ENCODE data around the gene LDHAL6A.

Gene LDHAL6A

DNA sequence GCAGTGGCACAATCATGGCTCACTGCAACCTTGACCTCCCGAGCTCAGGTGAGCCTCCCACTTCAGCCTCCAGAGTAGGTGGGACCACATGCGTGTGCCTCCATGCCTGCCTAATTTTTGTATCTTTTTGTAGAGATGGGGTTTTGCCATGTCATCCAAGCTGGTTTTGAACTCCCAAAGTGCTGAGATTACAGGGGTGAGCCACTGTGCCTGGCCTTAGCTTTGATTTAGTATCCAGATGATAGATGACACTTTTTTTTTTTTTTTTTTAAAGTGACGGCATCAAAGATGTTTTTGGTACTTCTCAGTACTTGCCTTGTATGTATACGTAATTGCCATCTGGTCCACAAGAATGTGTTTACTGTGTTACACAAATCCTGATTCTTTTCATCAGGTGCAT lies 23.4 kb downstream of the LDHAL6A start:
- TF ChIP-seq TCF12 (IDR thresholded peaks at IDR 0.05; ENCODE audit: low read depth) (no peak), NFIC (IDR thresholded peaks at IDR 0.05) (no peak), TAF1 (IDR thresholded peaks at IDR 0.05; ENCODE audit: low read depth) (no peak), CREB1 (IDR thresholded peaks at IDR 0.05; ENCODE audit: low read depth) (no peak), ZBTB7A (IDR thresholded peaks at IDR 0.05; ENCODE audit: low read depth) (no peak), YY1 (IDR thresholded peaks at IDR 0.05; ENCODE audit: low read depth) (no peak), TEAD4 (IDR thresholded peaks at IDR 0.05) (no peak), EP300 (IDR thresholded peaks at IDR 0.05; ENCODE audit: borderline replicate concordance) (no peak), FOXM1 (IDR thresholded peaks at IDR 0.05; ENCODE audit: borderline replicate concordance, low read depth) (no peak)
- TF ChIP-seq, protein P1, sequence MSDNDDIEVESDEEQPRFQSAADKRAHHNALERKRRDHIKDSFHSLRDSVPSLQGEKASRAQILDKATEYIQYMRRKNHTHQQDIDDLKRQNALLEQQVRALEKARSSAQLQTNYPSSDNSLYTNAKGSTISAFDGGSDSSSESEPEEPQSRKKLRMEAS (IDR thresholded peaks at IDR 0.05) = no peak
- TF ChIP-seq, protein P2, sequence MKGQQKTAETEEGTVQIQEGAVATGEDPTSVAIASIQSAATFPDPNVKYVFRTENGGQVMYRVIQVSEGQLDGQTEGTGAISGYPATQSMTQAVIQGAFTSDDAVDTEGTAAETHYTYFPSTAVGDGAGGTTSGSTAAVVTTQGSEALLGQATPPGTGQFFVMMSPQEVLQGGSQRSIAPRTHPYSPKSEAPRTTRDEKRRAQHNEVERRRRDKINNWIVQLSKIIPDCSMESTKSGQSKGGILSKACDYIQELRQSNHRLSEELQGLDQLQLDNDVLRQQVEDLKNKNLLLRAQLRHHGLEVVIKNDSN (IDR thresholded peaks at IDR 0.05) = no peak

DNA sequence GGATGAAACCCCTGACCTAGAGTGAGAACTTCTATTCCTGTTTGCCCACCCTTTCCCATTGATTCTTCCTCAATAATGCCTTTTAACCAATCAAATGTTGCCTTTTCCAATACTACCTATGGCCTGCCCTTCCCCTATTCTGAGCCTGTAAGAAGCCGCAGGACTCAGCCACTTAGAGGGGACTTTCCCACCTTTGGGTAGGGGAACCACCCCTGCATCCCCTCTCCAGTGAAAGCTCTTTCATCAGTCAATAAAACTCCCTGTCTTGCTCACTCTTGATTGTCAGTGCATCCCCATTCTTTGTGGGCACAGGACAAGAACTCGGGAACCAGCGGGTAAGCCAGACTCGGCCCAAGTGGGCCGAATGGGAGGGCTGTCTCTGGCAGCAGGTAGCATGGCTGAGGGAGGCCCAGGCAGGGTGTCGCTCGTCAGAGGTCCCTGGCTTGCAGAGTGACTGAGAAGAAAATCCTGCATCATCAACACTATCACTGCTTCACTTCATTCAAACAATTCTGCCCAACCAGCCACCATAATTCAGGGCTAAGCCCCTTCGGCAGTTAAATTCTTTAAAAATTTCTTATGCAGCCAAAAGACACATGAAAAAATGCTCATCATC lies 30.4 kb downstream of the LDHAL6A start:
- TF ChIP-seq, protein P3, sequence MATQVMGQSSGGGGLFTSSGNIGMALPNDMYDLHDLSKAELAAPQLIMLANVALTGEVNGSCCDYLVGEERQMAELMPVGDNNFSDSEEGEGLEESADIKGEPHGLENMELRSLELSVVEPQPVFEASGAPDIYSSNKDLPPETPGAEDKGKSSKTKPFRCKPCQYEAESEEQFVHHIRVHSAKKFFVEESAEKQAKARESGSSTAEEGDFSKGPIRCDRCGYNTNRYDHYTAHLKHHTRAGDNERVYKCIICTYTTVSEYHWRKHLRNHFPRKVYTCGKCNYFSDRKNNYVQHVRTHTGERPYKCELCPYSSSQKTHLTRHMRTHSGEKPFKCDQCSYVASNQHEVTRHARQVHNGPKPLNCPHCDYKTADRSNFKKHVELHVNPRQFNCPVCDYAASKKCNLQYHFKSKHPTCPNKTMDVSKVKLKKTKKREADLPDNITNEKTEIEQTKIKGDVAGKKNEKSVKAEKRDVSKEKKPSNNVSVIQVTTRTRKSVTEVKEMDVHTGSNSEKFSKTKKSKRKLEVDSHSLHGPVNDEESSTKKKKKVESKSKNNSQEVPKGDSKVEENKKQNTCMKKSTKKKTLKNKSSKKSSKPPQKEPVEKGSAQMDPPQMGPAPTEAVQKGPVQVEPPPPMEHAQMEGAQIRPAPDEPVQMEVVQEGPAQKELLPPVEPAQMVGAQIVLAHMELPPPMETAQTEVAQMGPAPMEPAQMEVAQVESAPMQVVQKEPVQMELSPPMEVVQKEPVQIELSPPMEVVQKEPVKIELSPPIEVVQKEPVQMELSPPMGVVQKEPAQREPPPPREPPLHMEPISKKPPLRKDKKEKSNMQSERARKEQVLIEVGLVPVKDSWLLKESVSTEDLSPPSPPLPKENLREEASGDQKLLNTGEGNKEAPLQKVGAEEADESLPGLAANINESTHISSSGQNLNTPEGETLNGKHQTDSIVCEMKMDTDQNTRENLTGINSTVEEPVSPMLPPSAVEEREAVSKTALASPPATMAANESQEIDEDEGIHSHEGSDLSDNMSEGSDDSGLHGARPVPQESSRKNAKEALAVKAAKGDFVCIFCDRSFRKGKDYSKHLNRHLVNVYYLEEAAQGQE (IDR thresholded peaks at IDR 0.05; ENCODE audit: low read depth) = no peak
- TF ChIP-seq, protein P2 (IDR thresholded peaks at IDR 0.05) = no peak
- TF ChIP-seq, protein P1 (IDR thresholded peaks at IDR 0.05) = no peak
- no peak for TF ChIP-seq EP300 (IDR thresholded peaks at IDR 0.05; ENCODE audit: borderline replicate concordance)
- no peak for TF ChIP-seq YY1 (IDR thresholded peaks at IDR 0.05; ENCODE audit: low read depth)
- TF ChIP-seq TAF1 (IDR thresholded peaks at IDR 0.05; ENCODE audit: low read depth) = no peak

DNA sequence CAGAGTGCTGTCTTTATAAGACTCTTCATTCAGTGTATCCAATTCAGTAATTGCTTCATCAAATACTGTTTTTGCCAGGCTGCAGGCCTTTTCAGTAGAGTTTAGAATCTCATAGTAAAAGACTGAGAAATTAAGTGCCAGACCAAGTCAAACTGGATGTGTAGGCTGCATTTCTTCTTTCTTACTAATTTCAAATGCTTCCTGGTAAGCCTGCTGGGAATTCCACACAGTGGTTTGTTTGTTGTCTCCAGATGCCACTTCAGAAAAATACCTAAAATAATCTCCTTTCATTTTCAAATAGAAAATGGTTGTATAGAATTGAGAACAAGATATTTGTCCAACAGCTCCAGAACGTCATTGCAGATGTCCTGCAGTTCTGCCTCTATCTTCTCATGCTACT lies 34.7 kb downstream of the LDHAL6A start:
- TF ChIP-seq TAF1 (IDR thresholded peaks at IDR 0.05; ENCODE audit: low read depth) (no peak), NFIC (IDR thresholded peaks at IDR 0.05) (no peak), YY1 (IDR thresholded peaks at IDR 0.05; ENCODE audit: low read depth) (no peak), FOXM1 (IDR thresholded peaks at IDR 0.05; ENCODE audit: borderline replicate concordance, low read depth) (no peak), CEBPB (IDR thresholded peaks at IDR 0.05) (no peak), ZBTB7A (IDR thresholded peaks at IDR 0.05; ENCODE audit: low read depth) (no peak), EGR1 (IDR thresholded peaks at IDR 0.05) (no peak)
- TF ChIP-seq, protein P1 (IDR thresholded peaks at IDR 0.05) = no peak

DNA sequence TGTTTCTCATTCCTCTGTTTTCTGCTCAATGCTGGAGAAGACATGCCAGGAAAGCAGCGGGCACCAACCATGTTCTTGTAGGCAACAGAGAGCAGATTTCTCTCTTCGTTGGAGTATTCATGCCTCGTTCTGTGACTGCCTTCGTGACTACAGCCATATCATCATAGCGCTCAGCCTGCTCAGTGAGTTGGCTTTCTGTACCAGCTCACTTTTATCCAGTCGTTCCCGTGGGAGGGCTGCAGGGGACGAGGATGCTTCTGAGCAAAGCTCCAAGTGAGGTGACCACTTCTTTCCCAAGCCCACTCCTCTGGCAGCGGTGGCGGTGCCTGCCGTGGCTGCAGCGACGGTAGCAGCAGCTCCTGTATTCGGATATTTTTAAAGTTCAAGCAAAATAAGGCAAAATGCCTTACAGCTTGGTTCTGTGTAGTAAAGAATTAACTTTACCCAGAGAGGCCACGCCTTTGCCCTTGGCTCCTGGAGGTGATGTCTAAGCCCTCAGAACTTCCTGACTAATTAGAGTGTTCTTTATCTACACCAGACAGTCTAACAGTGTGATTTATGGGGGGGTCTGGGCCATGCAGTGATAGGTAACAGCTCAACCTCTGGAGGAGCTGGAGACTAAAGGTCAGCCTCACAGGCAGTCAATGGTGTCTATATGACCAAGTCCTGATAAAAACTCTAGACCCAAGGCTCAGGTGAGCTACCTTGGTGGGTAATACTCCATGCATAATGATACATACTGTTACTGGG lies 35.3 kb downstream of the LDHAL6A start:
- TF ChIP-seq EP300 (IDR thresholded peaks at IDR 0.05; ENCODE audit: borderline replicate concordance) (no peak), TEAD4 (IDR thresholded peaks at IDR 0.05) (no peak), TCF12 (IDR thresholded peaks at IDR 0.05; ENCODE audit: low read depth) (no peak), CEBPB (IDR thresholded peaks at IDR 0.05) (no peak), FOXM1 (IDR thresholded peaks at IDR 0.05; ENCODE audit: borderline replicate concordance, low read depth) (no peak), NFIC (IDR thresholded peaks at IDR 0.05) (no peak)

DNA sequence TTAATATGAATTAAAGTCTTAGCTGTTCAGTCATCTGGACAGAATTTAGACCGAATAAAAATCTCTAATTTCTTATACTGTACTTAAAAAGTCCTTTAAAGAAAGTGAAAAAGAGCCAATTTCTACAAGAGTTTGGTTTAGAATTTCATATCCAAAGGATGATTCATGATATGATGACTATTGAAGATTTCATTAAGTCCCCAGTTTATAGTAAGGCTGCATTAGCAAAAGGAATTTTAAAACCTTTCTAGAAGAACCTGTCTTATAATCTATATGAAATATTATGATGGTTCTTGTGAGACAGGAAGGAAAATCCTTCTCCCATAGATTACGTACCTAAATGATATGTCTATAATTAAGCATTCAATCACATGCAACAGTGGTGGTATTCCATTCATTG lies 36.3 kb downstream of the LDHAL6A start:
- TF ChIP-seq FOXM1 (IDR thresholded peaks at IDR 0.05; ENCODE audit: borderline replicate concordance, low read depth) (no peak), CREB1 (IDR thresholded peaks at IDR 0.05; ENCODE audit: low read depth) (no peak), TAF1 (IDR thresholded peaks at IDR 0.05; ENCODE audit: low read depth) (no peak), RAD21 (IDR thresholded peaks at IDR 0.05; ENCODE audit: low read depth) (no peak), TEAD4 (IDR thresholded peaks at IDR 0.05) (no peak), EP300 (IDR thresholded peaks at IDR 0.05; ENCODE audit: borderline replicate concordance) (no peak), ZBTB7A (IDR thresholded peaks at IDR 0.05; ENCODE audit: low read depth) (no peak), CEBPB (IDR thresholded peaks at IDR 0.05) (no peak), YY1 (IDR thresholded peaks at IDR 0.05; ENCODE audit: low read depth) (no peak)
- TF ChIP-seq, protein P1 (IDR thresholded peaks at IDR 0.05) = no peak
- TF ChIP-seq, protein P2 (IDR thresholded peaks at IDR 0.05) = no peak
- TF ChIP-seq, protein P3 (IDR thresholded peaks at IDR 0.05; ENCODE audit: low read depth) = no peak
